Posterior cingulate gyrus (tissue), 11 donors: Measurements from ENCODE around the gene CATSPER4.

Experiments
- DNase-seq, 10 donors: peaks; one replicate each; pipeline versions ENCODE4 v3.0.0 to v3.0.0-alpha.2; 2020 to 2021; ENCODE audit warnings: mixed read lengths in 3 of 10
- intact Hi-C: fragments of 100-400 bp; cut with DNase I; formaldehyde crosslinking; loops from one replicate; pipeline ENCODE4 v1.15.1; 2023

The CATSPER4 gene

GRCh38 chr1:26190373-26190987 lies at the start of gene CATSPER4:
TSS of gene CATSPER4 (plus strand) at chr1:26190602. CDS start at chr1:26190628, 26 bp downstream.
- intact Hi-C loops: no loop called here
- DNase-seq: peak in 2 of 10 donors; percentile 20 to 29

- intact Hi-C loops: no loop called here
- DNase-seq: no peak
Measured at GRCh38 chr1:26142159-26142558, 48.2 kb upstream of the CATSPER4 start.

GRCh38 chr1:26145041-26145959 lies 45.1 kb upstream of the CATSPER4 start:
- intact Hi-C loops: loop anchor here (1.0 kb wide), 2 partner anchors 40 to 109 kb away; no protein-coding TSS in a partner anchor
- DNase-seq: peak; percentile 52 to 96 (median 82)

- no peak for DNase-seq
- intact Hi-C loops: loop anchor here (1.0 kb wide), 2 partner anchors 41 to 110 kb away; no protein-coding TSS in a partner anchor
Measured at GRCh38 chr1:26145960-26146294, 44.5 kb upstream of the CATSPER4 start.

GRCh38 chr1:26148887-26149286 lies 41.5 kb upstream of the CATSPER4 start:
- DNase-seq: no peak
- intact Hi-C loops: no loop called here

GRCh38 chr1:26153966-26154532 lies 36.4 kb upstream of the CATSPER4 start:
- intact Hi-C loops: no loop called here
- DNase-seq: no peak

- intact Hi-C loops: no loop called here
- no peak for DNase-seq
Measured at GRCh38 chr1:26154750-26155149, 35.7 kb upstream of the CATSPER4 start.

GRCh38 chr1:26155370-26156284 lies 34.8 kb upstream of the CATSPER4 start:
- no peak for DNase-seq

GRCh38 chr1:26156285-26157038 lies 33.9 kb upstream of the CATSPER4 start:
- intact Hi-C loops: no loop called here
- no peak for DNase-seq

More at GRCh38 chr1:26155370-26156284, 34.8 kb upstream of the CATSPER4 start:
- intact Hi-C loops: no loop called here

- DNase-seq: peak in 3 of 10 donors; percentile 7 to 57 (median 29)
- intact Hi-C loops: no loop called here
Measured at GRCh38 chr1:26158271-26158907, 32.0 kb upstream of the CATSPER4 start.

GRCh38 chr1:26158908-26159742 lies 31.3 kb upstream of the CATSPER4 start, which contains the start of gene FAM110D:
TSS of gene FAM110D (plus strand) at chr1:26159079. CDS start at chr1:26161292, 2,213 bp downstream.
- intact Hi-C loops: no loop called here
- peak in 2 of 10 donors; percentile 4 to 72 for DNase-seq

- DNase-seq: peak in 2 of 10 donors; percentile 5 to 24
- intact Hi-C loops: loop anchor here (5.0 kb wide), 1 partner anchor 122 kb away; no protein-coding TSS in a partner anchor
Measured at GRCh38 chr1:26159743-26160039, 30.7 kb upstream of the CATSPER4 start.

GRCh38 chr1:26160527-26161414 lies 29.6 kb upstream of the CATSPER4 start:
- intact Hi-C loops: loop anchor here (5.0 kb wide), 1 partner anchor 123 kb away; no protein-coding TSS in a partner anchor
- peak in 2 of 10 donors; percentile 23 to 68 for DNase-seq

GRCh38 chr1:26161415-26162219 lies 28.8 kb upstream of the CATSPER4 start:
- peak; percentile 43 to 94 (median 58) for DNase-seq
- intact Hi-C loops: loop anchor here (5.0 kb wide), 1 partner anchor 124 kb away; no protein-coding TSS in a partner anchor

GRCh38 chr1:26162220-26162709 lies 28.1 kb upstream of the CATSPER4 start:
- DNase-seq: no peak
- intact Hi-C loops: loop anchor here (5.0 kb wide), 1 partner anchor 125 kb away; no protein-coding TSS in a partner anchor

- intact Hi-C loops: loop anchor here (5.0 kb wide), 1 partner anchor 126 kb away; no protein-coding TSS in a partner anchor
Measured at GRCh38 chr1:26163684-26164035, 26.7 kb upstream of the CATSPER4 start.

More at GRCh38 chr1:26163684-26164035, 26.7 kb upstream of the CATSPER4 start:
- DNase-seq: no peak
